Activated CD4-positive, alpha-beta T cell treated with anti-CD3 and anti-CD28 coated beads, Interleukin-10, Interleukin-2, amounts not matched to agents 100 ng/mL and 50 ng/mL, durations not matched to agents 16 hours and 8 hours (primary cell): ENCODE data around the gene GAPT.

Source experiments
- DNase-seq: peaks from one replicate; pipeline ENCODE4 v3.0.0-alpha.2; 2020

GAPT gene

DNA sequence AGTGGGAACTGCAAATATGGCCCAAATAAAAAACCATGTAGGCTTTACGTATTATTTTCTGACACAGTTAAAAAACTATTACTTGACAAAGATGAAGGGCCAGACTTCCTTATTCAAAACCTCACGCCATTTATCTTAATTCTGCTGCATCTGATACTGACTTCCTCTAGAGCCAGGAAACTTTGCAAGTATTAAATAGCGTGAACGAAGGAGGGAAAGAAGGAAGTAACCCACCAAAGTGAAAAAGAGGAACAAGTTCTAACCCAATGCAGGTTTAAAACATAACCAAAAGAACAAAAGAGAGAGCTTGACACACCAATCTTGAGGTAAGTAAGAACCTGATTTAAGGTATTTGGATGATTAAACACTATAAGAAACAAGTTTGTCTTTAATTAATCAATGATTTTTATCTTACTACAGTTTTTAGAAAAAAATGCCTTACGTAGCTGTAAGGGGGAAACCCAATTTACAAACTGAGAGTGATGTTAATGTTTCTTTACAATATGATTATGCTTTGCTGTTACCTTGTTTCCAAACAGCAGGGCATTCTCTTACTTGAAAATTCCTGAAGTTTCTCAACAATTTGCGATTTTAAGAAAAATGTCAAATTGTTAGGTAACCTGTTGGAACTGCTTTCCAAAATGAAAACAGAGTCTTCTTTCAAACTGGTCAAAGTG is at the start of gene GAPT:
Gene GAPT (plus strand): TSS at position 220 of the 677 bp plus-strand sequence. CDS start 3,102 bp downstream, outside the sequence.
- DNase-seq, result no peak

DNA sequence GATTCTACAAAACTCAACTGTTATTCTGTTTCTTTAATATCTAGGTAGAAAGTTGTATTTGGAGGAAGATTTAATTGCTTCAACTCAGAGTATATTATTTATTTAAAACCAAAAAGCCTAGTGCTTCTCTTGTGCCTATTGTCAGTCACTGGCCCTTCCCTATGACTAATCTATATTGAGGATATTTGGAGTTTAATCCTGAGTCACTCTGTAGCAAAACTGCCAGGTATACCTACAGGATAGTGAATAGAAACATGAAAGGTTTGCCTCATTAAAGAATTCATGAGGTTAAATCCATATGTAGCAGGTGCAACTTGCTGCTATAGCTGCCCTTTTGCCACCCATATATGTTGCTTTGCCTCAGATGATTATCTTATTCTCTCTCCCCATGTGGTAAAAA is 46.4 kb upstream of the GAPT start:
- DNase-seq, result no peak

DNA sequence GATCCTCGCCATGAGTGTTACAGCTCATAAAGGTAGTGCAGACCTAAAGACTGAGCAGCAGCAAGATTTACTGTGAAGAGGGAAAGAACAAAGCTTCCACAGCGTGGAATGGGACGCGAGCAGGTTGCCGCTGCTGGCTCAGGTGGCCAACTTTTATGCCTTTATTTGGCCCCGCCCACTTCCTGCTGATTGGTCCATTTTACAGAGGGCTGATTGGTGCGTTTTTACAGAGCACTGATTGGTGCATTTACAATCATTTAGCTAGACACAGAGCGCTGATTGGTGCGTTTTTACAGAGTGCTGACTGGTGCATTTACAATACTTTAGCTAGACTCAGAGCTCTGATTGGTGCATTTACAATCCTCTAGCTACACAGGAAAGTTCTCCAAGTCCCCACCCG is 45.2 kb upstream of the GAPT start:
- no peak for DNase-seq

DNA sequence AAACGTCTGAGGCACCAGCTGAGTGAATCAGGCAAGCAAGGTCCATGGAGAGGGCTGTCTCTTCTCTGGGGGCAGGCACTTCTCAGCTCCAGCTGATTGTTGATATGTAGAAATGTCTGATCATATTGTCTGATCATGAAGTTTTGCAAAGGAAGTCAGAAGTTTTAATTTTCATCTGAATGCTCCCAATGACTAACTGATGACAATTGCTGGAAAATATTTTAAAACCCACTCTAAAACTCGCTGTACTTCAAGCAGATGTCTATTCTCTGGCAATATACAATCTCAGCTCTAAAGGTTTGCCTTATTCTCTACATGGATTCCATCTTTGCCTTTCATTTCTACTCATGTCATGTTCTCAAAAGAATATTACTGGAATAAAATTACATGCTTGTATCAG is 44.0 kb upstream of the GAPT start:
- no peak for DNase-seq

DNA sequence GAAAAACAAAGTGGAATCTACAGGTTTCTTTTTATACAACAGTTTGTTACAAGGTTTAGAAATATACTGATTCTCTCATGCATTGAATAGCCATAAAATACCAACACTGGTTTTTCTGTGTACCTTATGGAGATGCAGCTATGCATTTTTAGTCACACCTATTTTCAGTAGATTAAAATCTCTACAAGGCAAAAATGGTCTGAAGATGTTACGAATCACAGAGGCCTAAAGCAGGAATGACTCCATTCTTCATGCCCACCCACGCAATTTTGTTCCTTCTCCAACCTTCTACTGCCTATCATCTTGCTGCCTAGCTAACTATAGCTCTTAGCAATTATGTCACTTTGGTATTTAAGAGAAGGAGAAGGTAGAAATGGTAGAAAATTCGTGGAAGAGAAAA is 41.2 kb upstream of the GAPT start:
- DNase-seq, result no peak

DNA sequence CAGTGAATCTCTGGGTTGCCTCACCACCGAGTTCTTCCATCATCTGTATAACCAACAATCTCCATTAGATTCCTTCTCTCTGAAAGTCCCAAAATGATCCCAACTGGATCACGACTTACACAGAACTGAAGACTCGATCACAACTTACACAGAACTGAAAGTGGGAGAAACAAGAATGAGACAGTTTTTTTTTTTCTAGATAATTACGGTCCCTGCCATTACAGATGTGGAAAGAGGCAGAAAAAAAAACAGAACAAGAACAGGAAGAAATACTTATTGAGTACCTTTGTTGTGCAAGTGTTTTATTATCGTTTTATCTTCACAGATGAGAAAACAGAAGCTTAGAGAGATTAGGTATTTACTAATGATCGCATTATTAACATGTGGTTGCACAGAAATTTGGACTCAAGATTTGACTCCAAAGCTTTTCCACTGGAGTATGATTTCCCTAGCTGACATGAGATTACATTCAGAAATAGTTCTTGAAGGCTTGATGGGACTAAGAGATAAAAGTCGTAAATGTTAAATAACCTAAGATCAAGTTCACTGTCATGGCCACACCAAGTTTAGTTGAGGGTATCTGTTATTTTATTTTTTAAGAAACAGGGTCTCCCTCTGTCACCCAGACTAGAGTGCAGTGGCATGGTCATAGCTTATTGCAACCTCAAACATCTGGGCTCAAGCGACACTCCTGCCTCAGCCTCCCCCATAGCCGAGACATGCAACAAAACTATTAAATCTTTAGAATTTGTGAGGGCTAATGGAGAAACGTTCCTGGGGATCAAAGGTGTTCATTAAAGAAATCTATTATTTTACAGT is 40.2 kb upstream of the GAPT start:
- no peak for DNase-seq

DNA sequence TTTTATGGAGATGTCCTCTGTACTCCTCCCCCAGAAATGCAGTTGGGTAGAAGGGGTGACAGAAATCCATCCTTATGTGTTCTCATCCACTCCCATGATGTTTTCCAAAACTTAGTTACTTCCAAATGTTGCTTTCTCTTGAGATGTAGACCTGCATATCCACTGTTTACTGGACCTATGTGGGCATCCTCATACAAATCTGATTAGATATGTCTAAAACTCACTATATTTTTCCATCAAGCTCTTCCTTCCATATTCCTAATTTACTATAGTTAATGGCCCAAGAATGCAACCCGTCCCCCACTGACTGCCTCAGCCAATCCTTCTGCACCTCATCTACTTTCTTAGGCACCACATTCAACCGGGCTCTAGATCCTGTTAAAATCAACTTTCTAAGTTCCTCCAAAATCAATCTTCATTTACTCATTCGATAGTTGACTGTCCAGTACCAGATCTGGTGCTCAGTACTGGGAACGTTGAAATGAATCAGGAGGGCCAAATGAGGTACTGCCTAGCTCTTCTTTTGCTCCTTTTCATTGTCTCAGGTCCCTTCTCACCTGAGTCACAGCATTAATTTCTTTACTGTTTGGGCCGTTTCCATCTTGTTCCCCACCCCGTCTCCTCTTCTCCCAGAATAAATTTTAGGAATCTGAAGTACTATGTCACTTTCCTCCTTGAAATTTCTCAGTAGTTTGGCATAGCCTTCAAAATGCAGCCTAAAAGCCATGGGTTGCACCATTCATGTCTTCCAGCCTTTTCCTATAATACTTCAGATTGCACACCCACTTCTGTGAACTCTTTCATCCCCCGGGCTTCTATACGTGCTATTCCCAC is 39.3 kb upstream of the GAPT start:
- DNase-seq, result no peak

DNA sequence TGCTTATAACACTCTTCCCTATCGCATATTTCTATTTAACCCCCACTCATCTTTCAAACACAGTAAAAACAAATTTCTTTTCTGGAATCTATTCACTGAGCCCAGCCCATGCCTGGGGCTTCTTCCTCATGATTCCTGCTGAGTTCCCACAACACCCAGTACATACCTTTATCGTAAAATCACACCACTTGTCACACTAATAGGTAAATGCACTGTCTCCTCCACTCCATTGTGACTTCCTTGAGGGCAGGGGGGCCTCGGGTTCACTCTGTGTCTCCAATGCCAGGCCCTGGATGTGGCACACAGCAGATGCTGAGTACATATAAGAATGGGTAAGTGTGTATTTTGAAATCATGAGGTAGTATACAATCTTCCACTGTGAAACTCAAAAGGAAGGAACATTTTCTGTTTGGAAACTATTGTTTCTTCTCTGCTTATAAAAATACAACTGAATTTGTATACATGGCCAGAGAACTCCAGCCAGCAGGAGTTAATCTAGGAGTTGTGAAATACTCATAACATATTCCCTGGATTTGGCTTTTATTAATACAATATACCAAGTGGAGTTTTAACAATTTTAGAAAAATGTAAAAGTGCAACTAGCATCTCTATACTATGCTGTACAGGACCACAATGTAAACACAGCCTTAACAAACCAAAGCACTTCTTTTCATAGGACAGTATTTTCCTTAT is 38.5 kb upstream of the GAPT start:
- no peak for DNase-seq

DNA sequence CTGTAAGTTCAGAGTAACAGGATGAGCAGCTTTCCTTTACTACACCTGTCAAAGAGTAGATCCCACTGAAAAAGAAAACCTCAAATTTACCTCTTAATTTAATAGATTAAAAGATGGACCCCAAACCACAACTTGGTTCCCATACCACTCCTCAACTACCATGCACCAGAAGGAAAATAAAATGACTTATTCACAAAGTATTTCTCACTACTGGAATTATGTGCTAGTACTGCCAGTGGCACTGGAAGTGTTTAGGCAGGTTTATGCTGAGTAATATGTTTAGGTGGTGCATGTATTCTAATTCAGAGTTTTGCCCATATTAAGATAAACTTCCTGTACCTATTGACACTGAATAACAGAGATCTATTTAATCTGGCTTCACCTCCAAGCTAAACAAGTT is 37.9 kb upstream of the GAPT start:
- DNase-seq, result no peak

DNA sequence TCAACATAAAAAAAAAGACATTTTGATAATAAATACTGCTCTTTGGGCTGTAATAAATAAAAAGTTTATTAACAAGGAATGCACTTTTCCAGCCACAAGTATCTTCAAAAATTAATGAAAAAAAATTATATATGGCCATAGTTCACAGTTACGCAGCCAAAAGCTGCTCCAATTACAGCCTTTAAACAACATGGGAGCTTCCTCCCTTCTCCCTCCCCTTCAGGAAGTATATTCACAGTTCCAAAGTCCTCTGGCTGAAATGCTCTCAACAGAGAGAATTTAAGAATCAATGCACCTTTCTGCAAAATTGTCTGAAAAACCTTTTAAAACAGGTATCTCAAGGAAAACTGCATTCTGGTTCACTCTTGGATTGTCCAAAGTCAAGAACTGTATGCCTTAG is 37.2 kb upstream of the GAPT start:
- DNase-seq, result no peak

DNA sequence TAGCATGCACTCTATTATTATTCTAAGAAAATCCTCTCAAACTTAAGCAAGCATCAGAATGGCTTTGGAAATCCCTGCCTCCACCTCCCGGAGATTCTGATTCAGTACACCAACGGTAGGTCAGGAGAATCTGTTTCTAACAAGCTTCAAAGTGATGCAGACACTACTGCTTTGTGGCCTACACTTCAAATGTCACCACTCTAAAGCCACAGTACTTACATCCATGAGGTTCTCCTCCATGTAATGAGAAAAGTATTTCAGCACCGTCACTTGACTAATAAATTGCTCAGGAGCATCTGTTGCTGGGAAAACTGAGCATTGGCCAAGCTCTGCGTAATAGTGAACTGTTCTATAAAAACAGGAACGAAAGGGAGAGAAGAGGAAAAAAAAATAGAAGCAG is 36.2 kb upstream of the GAPT start:
- DNase-seq, result no peak

DNA sequence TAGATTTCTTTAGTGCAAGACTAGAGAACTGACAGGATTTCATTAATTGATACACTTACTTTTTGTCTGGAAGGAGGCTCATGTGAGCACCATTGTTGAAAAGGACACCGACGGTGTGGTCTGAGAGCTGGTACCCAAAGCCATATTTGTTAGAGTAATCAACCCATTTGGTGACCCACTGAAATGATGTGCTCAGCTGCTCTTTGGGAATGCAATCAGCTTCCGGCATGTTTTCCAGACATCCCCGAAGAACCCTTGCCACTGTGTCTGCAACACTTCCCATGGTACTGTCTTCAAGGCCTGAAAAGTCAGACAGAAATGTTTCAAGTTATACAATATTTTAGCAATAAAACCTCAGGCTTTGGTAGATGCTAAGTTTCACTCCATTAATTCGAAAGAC is 35.8 kb upstream of the GAPT start:
- no peak for DNase-seq

DNA sequence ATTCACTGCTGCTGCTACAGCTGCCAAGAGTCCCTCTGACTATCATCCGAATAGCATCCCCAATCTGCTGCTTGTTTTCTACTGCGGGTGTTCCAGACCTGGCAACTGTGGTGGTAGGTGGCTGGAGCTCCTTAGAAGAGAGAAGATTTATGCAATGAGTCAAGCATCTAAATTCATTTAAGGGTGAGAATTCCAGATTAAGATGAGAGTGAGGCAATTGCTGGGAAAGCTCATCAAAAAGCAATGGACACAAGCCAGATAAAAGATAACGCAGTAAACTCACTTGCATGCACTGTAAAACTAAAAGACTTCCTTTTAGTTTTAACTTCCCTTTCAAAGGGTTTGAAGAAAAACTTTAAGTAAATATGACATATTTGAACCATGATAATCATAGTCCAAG is 35.2 kb upstream of the GAPT start:
- no peak for DNase-seq

DNA sequence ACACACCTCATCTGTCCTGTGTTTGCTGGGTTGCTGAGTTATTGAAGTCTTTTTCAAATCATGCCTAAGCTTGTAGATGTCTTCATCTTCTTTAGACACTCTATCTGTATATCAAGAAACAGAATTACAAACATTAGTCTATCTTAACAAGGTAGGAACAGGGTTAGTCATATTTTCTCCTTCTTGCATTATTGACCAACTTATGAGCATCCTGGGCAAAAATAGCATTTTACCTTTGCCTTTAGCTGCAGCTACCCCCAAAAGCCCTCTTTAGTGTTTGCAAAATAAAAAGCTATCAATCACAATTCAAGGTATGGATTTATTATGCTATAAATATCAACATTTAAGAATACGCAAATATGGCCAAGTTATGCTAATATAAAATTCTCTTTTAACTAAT is 34.7 kb upstream of the GAPT start:
- DNase-seq, result no peak

DNA sequence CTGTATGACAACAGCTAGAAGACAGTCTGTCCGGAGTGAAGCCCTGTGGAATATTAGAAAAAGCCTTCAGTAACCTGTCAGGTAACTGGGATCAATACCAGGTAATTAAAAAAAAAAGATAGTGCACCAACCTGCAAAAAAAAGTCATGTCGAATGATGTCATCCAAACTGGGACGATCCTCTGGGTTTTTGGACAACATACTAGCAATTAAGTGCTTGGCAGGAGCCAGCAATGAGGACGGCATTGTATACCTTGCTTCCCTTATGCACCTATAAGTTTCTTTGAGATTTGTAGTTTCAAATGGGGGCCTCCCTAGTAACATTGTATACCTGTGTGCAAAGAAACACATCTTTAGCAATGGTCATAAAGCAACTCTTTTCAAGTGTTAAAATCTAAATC is 34.2 kb upstream of the GAPT start:
- DNase-seq, result no peak

DNA sequence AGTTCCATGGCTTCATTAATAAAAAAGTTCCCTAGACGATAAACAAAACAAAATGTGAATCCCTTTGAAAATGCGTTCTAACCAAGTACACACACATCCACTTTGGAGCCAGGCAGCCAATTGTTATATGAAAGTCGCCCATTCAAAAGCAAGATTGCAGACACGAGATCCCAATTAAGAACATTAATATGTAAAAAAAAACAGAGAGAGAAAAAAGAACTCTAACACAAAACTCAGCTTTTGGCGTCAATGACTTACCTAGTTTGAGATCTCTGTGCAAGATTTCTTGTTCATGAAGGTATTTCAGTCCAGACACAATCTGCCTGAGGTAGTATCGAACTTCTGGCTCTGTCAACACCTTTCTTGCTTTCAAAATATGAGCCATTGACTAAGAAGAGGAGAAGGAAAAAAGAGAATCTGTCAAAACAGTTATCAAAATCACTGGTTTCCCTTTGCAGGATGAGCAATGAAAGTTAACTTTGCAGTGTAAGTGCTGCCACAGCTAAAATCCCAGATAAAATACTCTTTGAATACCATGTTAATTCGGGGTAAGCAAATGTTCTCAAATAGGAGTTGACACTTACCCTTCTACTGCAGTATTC is 33.0 kb upstream of the GAPT start:
- DNase-seq, result no peak

DNA sequence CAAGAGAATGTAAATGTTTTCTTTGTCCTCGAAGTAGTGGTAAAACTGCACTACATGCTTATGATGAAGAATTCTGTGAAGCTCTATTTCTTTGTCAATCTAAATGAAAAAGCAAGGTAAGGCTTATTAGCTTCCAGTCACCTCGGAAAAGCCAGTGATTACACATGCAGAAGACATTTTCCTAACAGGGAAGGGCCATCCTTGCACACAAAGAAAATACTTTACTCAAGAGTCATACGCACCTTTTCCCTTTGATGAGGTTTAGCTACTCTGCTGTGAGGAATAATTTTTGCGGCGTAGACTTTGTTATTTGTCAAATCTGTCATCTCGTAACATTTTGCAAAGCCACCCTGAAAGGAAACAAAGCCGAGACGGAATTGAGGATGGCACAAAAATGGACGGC is 32.5 kb upstream of the GAPT start:
- DNase-seq, result no peak

DNA sequence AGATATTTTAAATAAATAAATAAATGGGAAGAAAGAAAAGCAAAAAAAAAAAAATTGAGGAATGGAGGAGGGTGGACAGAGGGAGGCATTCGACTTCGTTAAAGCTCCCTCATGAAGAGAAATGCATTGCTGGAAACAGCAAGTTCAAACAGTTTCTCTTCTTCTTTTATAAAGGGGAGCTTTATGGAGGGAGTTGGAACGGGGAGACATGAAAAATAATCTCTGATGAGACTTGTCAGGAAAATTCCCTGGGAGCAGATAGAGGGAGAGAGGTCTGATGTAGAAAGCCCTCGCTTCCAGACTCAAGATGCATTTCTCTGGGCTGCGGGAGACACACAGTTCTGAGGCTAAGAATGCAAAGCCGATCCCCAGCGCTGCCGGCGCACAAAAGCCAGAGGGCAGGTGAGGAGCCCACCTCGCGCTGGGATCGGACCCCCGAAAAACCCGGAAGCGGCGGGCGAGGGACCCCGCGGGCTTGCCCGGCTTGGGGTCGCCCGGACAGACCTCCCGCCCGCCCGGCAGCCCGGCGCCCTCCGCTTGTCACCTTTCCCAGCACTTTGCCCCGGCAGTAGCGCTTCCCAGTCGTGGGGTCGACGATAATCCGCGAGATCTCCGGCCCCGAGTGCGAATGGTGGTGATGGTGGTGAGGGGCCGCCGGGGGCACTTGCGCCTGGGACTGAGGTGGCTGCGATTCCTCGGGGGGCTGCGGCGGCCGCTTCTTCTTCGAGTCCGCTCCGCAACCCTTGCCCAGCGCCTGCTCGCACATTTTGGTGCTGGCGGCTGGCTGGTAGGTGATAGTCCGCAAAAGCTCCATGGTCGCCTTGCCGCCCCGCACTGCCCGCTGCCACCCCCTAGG is 31.9 kb upstream of the GAPT start:
- DNase-seq, result no peak

DNA sequence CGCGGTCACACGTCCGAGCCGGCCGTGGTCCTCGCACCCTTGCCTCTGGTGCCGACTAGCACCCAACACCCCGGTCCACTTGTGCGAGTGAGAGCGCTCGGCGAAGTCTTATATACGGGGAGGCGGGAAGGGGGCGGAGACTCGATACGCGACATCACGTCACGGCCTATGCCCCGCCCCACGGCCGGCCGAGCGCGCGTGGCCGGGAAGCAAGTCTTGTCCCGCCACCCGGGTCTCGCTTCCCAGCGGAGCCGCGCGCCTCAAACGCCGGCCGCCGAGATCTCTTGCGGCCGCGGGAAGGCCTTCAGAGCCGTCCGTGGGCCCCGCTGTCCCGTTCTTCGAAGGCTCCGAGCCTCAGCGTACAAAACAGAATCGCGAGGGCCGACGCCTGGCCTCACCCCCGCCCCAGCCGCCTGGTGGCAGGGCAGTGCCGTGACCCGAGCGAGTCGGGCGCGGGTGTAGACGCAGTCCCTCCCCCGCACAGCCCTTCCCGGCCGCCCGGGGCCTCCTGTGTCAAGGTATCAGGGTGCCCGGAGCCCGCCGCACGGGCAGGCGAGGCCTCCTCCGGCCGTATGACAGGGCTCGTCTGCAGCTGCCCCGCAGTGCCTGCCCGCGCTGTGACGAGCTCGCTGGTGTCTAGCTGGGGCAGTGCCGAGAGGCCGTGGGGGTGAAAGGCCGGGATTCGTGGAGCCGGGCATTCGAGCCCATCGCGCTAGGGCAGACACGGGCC is 31.1 kb upstream of the GAPT start, which contains the start of gene PLK2:
Gene PLK2 (minus strand): TSS at position 85 of the 730 bp plus-strand sequence. CDS start 127 bp downstream, outside the sequence.
- DNase-seq, result peak; percentile 80

DNA sequence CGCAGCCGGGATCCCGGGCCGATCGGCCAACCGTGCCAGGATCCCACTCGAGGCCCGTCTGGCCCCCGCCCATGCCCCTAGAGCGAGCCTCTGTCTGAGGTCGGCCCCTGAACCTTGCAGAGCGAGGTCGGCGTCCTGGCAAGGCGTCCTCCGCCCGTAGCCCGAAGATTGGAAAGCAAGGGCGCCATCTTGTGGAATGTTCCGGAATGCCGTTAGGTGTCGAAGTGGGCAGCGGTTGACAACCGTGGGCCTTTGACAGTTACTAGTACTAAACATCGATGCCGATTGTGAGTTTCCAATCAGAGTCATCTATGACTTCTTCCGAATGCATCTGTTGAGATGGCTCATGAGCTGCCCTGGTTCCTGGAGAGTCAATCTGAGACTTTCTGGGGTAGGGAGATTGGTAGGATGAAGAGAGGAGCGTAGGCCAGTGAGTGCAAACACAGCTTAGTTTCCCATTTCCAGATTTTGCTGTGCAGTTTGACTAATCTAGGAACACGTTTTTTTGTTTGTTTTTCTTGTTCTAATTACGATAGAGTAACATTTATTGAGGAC is 30.4 kb upstream of the GAPT start:
- peak; percentile 87 for DNase-seq
